GM23338 (cell line): ENCODE data around the gene DKK2.

Experiments
- CREB1 ChIP-seq: fragments of 250-450 bp; sonication (Bioruptor Pico); IDR thresholded peaks from 2 replicates; pipeline ENCODE4 v1.5.0; 2020; ENCODE audit warnings: low read depth, mild to moderate bottlenecking, moderate library complexity
- EZH2 ChIP-seq: fragments of 200-600 bp; sonication (generic); IDR thresholded peaks from one replicate; pipeline ENCODE4 v1.8.0; 2017; ENCODE audit warnings: antibody characterized with exemption, mild to moderate bottlenecking, low read depth; ENCODE audit not compliant: unreplicated experiment
- EZH2phosphoT487 ChIP-seq: fragments of 200-600 bp; sonication (generic); IDR thresholded peaks from one replicate; pipeline ENCODE4 v1.8.1; 2018; ENCODE audit warnings: antibody characterized with exemption; ENCODE audit not compliant: unreplicated experiment
- JUNB ChIP-seq: IDR thresholded peaks from one replicate; pipeline ENCODE4 v1.6.1; 2016; ENCODE audit warnings: antibody characterized with exemption; ENCODE audit not compliant: unreplicated experiment
- POLR2AphosphoS5 ChIP-seq: IDR thresholded peaks from 2 replicates; pipeline ENCODE4 v1.6.1; 2016; ENCODE audit warnings: antibody characterized with exemption, low read depth
- ZNF114 ChIP-seq: fragments of 250-450 bp; sonication (Bioruptor Pico); IDR thresholded peaks from 2 replicates; pipeline ENCODE4 v1.5.0; 2020; ENCODE audit warnings: mild to moderate bottlenecking, moderate library complexity
- ZNF331 ChIP-seq: fragments of 250-450 bp; sonication (Bioruptor Pico); IDR thresholded peaks from 2 replicates; pipeline ENCODE4 v1.5.0; 2020; ENCODE audit warnings: low read depth, mild to moderate bottlenecking, moderate library complexity
- TF ChIP-seq, protein P1 (sequence below), 2 experiments: fragments of 200-600 bp in 1 of 2; sonication (generic) in 1 of 2; conservative IDR thresholded peaks; 2 replicates each; pipeline versions ENCODE4 v1.5.1 to v1.6.1; 2016 to 2017; ENCODE audit warnings: antibody characterized with exemption in 2 of 2, low read depth in 2 of 2, mild to moderate bottlenecking in 2 of 2, moderate library complexity in 1 of 2
- TF ChIP-seq, protein P2 (sequence below): IDR thresholded peaks from one replicate; pipeline ENCODE4 v1.6.1; 2018; ENCODE audit warnings: antibody characterized with exemption; ENCODE audit not compliant: unreplicated experiment
- TF ChIP-seq, protein P3 (sequence below): IDR thresholded peaks from 2 replicates; pipeline ENCODE4 v1.6.1; 2016; ENCODE audit warnings: antibody characterized with exemption
- TF ChIP-seq, protein P4 (sequence below): fragments of 250-450 bp; sonication (Bioruptor Pico); IDR thresholded peaks from 2 replicates; pipeline ENCODE4 v1.5.0; 2020; ENCODE audit warnings: mild to moderate bottlenecking, moderate library complexity

DNA sequence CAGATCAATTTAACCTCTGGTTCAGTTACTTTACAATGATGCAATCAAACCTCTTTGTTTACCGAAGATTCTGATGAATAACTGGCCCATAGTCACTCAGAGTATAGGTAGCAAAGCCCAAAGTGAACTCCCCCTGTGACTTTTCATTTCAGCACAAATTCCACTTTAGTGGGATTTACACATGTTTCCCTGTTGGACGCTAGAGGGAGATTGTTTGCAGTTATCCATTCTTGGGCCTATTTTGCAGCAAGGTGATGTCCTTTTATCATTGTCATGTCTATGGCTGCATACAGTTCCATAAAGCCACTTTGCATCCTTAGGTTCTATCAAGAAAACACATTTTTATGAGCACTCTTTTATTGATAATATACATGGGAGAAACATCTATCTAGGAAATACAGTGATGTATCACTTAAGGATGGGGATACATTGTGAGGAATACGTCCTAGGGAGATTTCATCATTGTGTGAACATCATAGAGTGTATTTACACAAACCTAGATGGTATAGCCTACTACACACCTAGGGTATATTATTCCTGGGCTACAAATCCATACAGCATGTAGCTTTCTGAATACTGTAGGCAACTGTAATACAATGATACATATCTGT, 14.5 kb upstream of the DKK2 start:
- TF ChIP-seq, protein P1, sequence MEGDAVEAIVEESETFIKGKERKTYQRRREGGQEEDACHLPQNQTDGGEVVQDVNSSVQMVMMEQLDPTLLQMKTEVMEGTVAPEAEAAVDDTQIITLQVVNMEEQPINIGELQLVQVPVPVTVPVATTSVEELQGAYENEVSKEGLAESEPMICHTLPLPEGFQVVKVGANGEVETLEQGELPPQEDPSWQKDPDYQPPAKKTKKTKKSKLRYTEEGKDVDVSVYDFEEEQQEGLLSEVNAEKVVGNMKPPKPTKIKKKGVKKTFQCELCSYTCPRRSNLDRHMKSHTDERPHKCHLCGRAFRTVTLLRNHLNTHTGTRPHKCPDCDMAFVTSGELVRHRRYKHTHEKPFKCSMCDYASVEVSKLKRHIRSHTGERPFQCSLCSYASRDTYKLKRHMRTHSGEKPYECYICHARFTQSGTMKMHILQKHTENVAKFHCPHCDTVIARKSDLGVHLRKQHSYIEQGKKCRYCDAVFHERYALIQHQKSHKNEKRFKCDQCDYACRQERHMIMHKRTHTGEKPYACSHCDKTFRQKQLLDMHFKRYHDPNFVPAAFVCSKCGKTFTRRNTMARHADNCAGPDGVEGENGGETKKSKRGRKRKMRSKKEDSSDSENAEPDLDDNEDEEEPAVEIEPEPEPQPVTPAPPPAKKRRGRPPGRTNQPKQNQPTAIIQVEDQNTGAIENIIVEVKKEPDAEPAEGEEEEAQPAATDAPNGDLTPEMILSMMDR (conservative IDR thresholded peaks at IDR 0.05; ENCODE audit: low read depth in 2 of 2) = peak; percentile 72 to 74
- TF ChIP-seq POLR2AphosphoS5 = no peak
- TF ChIP-seq ZNF114 (CRISPR knock-in tag) = no peak
- TF ChIP-seq EZH2 = no peak
- TF ChIP-seq, protein P2, sequence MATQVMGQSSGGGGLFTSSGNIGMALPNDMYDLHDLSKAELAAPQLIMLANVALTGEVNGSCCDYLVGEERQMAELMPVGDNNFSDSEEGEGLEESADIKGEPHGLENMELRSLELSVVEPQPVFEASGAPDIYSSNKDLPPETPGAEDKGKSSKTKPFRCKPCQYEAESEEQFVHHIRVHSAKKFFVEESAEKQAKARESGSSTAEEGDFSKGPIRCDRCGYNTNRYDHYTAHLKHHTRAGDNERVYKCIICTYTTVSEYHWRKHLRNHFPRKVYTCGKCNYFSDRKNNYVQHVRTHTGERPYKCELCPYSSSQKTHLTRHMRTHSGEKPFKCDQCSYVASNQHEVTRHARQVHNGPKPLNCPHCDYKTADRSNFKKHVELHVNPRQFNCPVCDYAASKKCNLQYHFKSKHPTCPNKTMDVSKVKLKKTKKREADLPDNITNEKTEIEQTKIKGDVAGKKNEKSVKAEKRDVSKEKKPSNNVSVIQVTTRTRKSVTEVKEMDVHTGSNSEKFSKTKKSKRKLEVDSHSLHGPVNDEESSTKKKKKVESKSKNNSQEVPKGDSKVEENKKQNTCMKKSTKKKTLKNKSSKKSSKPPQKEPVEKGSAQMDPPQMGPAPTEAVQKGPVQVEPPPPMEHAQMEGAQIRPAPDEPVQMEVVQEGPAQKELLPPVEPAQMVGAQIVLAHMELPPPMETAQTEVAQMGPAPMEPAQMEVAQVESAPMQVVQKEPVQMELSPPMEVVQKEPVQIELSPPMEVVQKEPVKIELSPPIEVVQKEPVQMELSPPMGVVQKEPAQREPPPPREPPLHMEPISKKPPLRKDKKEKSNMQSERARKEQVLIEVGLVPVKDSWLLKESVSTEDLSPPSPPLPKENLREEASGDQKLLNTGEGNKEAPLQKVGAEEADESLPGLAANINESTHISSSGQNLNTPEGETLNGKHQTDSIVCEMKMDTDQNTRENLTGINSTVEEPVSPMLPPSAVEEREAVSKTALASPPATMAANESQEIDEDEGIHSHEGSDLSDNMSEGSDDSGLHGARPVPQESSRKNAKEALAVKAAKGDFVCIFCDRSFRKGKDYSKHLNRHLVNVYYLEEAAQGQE = no peak
- TF ChIP-seq JUNB = no peak
- TF ChIP-seq EZH2phosphoT487 = no peak
- TF ChIP-seq, protein P3, sequence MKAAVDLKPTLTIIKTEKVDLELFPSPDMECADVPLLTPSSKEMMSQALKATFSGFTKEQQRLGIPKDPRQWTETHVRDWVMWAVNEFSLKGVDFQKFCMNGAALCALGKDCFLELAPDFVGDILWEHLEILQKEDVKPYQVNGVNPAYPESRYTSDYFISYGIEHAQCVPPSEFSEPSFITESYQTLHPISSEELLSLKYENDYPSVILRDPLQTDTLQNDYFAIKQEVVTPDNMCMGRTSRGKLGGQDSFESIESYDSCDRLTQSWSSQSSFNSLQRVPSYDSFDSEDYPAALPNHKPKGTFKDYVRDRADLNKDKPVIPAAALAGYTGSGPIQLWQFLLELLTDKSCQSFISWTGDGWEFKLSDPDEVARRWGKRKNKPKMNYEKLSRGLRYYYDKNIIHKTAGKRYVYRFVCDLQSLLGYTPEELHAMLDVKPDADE = no peak
- TF ChIP-seq CREB1 (CRISPR knock-in tag) = no peak
- no peak for TF ChIP-seq ZNF331 (CRISPR knock-in tag)
- TF ChIP-seq, protein P4, sequence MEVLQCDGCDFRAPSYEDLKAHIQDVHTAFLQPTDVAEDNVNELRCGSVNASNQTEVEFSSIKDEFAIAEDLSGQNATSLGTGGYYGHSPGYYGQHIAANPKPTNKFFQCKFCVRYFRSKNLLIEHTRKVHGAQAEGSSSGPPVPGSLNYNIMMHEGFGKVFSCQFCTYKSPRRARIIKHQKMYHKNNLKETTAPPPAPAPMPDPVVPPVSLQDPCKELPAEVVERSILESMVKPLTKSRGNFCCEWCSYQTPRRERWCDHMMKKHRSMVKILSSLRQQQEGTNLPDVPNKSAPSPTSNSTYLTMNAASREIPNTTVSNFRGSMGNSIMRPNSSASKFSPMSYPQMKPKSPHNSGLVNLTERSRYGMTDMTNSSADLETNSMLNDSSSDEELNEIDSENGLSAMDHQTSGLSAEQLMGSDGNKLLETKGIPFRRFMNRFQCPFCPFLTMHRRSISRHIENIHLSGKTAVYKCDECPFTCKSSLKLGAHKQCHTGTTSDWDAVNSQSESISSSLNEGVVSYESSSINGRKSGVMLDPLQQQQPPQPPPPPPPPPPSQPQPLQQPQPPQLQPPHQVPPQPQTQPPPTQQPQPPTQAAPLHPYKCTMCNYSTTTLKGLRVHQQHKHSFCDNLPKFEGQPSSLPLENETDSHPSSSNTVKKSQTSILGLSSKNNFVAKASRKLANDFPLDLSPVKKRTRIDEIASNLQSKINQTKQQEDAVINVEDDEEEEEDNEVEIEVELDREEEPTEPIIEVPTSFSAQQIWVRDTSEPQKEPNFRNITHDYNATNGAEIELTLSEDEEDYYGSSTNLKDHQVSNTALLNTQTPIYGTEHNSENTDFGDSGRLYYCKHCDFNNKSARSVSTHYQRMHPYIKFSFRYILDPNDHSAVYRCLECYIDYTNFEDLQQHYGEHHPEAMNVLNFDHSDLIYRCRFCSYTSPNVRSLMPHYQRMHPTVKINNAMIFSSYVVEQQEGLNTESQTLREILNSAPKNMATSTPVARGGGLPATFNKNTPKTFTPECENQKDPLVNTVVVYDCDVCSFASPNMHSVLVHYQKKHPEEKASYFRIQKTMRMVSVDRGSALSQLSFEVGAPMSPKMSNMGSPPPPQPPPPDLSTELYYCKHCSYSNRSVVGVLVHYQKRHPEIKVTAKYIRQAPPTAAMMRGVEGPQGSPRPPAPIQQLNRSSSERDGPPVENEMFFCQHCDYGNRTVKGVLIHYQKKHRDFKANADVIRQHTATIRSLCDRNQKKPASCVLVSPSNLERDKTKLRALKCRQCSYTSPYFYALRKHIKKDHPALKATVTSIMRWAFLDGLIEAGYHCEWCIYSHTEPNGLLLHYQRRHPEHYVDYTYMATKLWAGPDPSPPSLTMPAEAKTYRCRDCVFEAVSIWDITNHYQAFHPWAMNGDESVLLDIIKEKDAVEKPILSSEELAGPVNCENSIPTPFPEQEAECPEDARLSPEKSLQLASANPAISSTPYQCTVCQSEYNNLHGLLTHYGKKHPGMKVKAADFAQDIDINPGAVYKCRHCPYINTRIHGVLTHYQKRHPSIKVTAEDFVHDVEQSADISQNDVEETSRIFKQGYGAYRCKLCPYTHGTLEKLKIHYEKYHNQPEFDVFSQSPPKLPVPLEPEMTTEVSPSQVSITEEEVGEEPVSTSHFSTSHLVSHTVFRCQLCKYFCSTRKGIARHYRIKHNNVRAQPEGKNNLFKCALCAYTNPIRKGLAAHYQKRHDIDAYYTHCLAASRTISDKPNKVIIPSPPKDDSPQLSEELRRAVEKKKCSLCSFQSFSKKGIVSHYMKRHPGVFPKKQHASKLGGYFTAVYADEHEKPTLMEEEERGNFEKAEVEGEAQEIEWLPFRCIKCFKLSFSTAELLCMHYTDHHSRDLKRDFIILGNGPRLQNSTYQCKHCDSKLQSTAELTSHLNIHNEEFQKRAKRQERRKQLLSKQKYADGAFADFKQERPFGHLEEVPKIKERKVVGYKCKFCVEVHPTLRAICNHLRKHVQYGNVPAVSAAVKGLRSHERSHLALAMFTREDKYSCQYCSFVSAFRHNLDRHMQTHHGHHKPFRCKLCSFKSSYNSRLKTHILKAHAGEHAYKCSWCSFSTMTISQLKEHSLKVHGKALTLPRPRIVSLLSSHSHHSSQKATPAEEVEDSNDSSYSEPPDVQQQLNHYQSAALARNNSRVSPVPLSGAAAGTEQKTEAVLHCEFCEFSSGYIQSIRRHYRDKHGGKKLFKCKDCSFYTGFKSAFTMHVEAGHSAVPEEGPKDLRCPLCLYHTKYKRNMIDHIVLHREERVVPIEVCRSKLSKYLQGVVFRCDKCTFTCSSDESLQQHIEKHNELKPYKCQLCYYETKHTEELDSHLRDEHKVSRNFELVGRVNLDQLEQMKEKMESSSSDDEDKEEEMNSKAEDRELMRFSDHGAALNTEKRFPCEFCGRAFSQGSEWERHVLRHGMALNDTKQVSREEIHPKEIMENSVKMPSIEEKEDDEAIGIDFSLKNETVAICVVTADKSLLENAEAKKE (CRISPR knock-in tag) = no peak
